Pancreas (tissue), 10 donors: ENCODE data around the gene DZIP1. TPM values are rescaled to one million over a fixed set of nuclear protein-coding genes. Genes with fewer than 3 reads are reported as not detected.

Experiments
- ATAC-seq, 4 donors: fragments of 200-7000 bp; cut with Tn5 transposase; one replicate each; pipeline versions ENCODE4 v1.8.0 to v1.9.1; 2020; ENCODE audit warnings: mild to moderate bottlenecking in 4 of 4, moderate library complexity in 4 of 4
- DNase-seq, 6 donors: peaks; one replicate each; pipeline ENCODE4 v3.0.0-alpha.2; 2020
- FAIRE-seq: peaks from 2 replicates; lab custom pipeline; 2012; peaks lifted over from hg19 to GRCh38; lab: Jason Lieb, UNC
- H3K27ac ChIP-seq, 4 donors: fragments of 200-600 bp; sonication (generic); 1 replicate in 3 of 4; 2 replicates in 1 of 4; pipeline versions ENCODE4 v1.5.0 to v1.8.0; 2020
- H3K27me3 ChIP-seq, 4 donors: fragments of 200-600 bp; one replicate each; pipeline ENCODE4 v1.8.0; 2021
- H3K36me3 ChIP-seq, 3 donors: fragments of 200-600 bp; sonication (generic) in 1 of 3; one replicate each; pipeline versions ENCODE4 v1.5.0 to v1.8.0; 2020 to 2021
- H3K4me1 ChIP-seq, 3 donors: fragments of 200-600 bp; one replicate each; pipeline ENCODE4 v1.8.0; 2021
- H3K4me3 ChIP-seq, 4 donors: fragments of 200-600 bp; sonication (generic) in 2 of 4; one replicate each; pipeline versions ENCODE4 v1.5.0 to v1.8.0; 2020 to 2021
- H3K9me3 ChIP-seq, 4 donors: fragments of 200-600 bp; one replicate each; pipeline ENCODE4 v1.8.0; 2021
- WGBS, 2 donors: extraction: QIAGEN DNeasy Blood & Tissue Kit; methylation state at CpG; one replicate each; pipeline ENCODE4 v1.1.7; 2013; 5-methylcytosine and 5-hydroxymethylcytosine counted together
- intact Hi-C, 3 donors: fragments of 100-400 bp; cut with DNase I; formaldehyde crosslinking; loops; one replicate each; pipeline versions ENCODE4 v1.11.1 to v1.14.2; 2022
- polyA plus RNA-seq, 2 donors: library from polyadenylated mRNA; stranded (reverse); fragments of 200-250 nt; gene quantifications; one replicate each; pipeline ENCODE4 v1.2.3, GENCODE V29; 2013
- total RNA-seq, 6 donors: library from RNA; stranded (reverse); fragmentation: NEBNext Ultra II Directional in 4 of 6; extraction: Animal tissue kit (Norgen Biotek cat#: 25700) in 4 of 6; gene quantifications; one replicate each; pipeline versions ENCODE4 v1.2.1 to v1.2.4, GENCODE V29; 2021 to 2023
- TF ChIP-seq, protein P1 (sequence below), 4 donors: fragments of 200-600 bp; sonication (generic) in 3 of 4; IDR thresholded peaks; one replicate each; pipeline versions ENCODE4 v1.5.0 to v1.8.0; 2021; ENCODE audit warnings: antibody characterized with exemption in 4 of 4
- donor health status: healthy with polysubstance abuse.
- donor health status: DM: no; HTN: no; CAD: no; lungs with moderate emphysema.
- donor health status: DM: no; HTN: no; CAD: no.
- donor health status: control.
- donor health status: control.
- donor health status: Bipolar disorder and iron deficiency.
- donor health status: DM: yes; HTN: yes; CAD: no.
- donor health status: DM: no; HTN: no; CAD: no.
- donor health status: DM: no; HTN: no; CAD: no.
- donor health status: DM: yes; HTN: yes; CAD: no.

Gene DZIP1
- total and polyA plus RNA-seq, 8 donors = 14.5 to 36.5 (median 20.6) TPM

DNA sequence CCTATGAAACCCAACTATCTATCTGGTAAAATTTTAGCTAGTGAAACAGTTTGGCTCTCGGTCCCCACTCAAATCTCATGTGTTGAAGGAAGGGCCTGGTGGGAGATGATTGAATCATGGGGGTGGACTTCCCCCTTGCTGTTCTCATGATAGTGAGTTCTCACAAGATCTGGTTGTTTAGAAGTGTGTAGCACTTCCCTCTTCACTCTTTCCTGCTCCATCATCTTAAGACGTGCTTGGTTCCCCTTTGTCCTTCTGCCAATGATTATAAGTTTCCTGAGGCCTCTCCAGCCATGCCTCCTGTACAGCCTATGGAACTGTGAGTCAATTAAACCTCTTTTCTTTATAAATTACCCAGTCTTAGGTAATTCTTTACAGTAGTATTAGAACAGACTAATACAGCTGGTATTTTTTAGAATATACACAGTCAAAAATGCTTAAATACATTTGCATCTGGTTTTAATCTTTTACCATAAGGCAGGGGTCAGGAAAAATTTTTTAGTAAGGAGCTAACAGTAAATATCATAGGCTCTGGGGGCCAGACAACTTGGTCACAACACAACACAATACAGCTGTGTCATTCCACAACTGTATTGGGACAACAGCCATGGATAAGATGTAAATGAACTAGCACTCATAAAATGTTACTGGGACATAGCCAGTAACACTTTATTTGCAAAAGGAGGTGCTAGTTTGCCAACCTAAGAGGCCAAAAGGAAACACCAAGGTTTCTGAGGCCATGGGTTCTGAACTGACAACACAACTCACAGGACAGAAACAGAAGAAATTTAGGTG is 24.3 kb downstream of the DZIP1 start:
- Histone ChIP-seq H3K4me3 (no peak overlapping the region), H3K36me3 (peaks cover 0 to 5% (median 0%) of the 10 kb centered on the region in 3 donors), H3K27me3 (no peaks in the 10 kb centered on the region), H3K9me3 (no peaks in the 10 kb centered on the region), H3K27ac (peak overlapping the region in 1 of 4 donors; percentile 30), H3K4me1 (peaks cover 7 to 13% (median 8%) of the 10 kb centered on the region in 3 donors)
- TF ChIP-seq, protein P1, sequence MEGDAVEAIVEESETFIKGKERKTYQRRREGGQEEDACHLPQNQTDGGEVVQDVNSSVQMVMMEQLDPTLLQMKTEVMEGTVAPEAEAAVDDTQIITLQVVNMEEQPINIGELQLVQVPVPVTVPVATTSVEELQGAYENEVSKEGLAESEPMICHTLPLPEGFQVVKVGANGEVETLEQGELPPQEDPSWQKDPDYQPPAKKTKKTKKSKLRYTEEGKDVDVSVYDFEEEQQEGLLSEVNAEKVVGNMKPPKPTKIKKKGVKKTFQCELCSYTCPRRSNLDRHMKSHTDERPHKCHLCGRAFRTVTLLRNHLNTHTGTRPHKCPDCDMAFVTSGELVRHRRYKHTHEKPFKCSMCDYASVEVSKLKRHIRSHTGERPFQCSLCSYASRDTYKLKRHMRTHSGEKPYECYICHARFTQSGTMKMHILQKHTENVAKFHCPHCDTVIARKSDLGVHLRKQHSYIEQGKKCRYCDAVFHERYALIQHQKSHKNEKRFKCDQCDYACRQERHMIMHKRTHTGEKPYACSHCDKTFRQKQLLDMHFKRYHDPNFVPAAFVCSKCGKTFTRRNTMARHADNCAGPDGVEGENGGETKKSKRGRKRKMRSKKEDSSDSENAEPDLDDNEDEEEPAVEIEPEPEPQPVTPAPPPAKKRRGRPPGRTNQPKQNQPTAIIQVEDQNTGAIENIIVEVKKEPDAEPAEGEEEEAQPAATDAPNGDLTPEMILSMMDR (IDR thresholded peaks at IDR 0.05) = no peak
- 86 to 91% methylated on average over 2 of the region's 2 CpGs for WGBS, 2 donors
- DNase-seq = no peak
- peak in 1 of 4 donors; percentile 25 for ATAC-seq
- no peak for FAIRE-seq
- intact Hi-C loops = loop anchor here in 2 of 3 donors (10.0 kb wide), 2 partner anchors 205 to 215 kb away; no protein-coding TSS in a partner anchor

DNA sequence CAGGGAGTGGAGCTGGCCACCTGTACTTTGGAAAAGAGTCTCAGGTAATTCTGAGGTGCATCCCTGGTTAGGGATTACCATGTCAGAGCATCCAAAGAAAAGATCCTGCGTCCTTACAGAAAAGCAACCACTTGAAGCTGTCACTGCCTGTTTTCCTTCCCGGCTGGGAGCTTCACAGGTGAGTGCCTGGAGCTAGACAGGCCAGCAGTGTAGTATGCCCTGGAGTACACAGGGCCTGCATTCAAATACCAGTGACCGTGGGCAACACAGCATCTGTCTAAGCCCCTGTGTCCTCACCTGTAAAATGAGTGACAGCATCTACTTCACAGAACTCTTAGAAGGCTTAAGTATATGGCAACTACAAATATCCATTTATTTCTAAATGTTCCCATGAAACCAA is 29.0 kb downstream of the DZIP1 start:
- no peaks in the 10 kb centered on the region for H3K9me3 ChIP-seq

DNA sequence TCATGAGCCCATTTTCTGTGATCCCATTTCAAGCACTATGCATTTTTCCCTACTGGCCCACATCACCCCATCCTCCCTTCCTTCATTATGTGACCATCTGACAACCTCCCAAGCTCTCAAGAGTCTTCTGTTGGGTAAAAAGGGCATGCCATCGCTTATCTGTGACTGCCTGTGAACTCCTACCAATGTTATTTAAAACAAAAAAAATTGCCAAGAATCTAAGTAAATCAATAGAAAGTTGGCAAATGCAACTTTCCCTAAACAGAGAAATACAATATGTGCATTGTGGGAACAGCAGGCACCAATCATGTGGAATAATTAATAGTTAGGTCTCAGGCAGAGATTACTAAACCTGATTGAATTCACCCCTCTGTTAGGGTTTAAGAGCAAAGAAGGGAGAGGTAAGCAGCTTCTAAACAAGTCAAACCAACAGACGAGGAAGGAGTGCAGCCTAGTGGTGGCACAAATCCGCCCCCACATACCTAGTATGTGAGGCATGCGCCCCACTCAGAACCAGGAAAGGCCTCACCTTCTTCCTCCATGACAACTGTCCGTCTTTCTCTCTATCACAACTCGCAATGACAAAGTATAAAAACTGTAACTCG is 29.8 kb downstream of the DZIP1 start:
- no peak overlapping the region for H3K4me3 ChIP-seq
- FAIRE-seq = no peak
- H3K4me1 ChIP-seq = peaks cover 6 to 22% (median 14%) of the 10 kb centered on the region in 3 donors
- peaks cover 0 to 10% (median 0%) of the 10 kb centered on the region in 3 donors for H3K36me3 ChIP-seq
- no peaks in the 10 kb centered on the region for H3K27me3 ChIP-seq
- TF ChIP-seq, protein P1 (IDR thresholded peaks at IDR 0.05) = peak in 1 of 4 donors; percentile 6
- peak in 4 of 6 donors; percentile 40 to 59 (median 52) for DNase-seq
- peak overlapping the region; percentile 57 to 83 (median 76) for H3K27ac ChIP-seq
- intact Hi-C loops = no loop called here
- no peaks in the 10 kb centered on the region for H3K9me3 ChIP-seq
- WGBS, 2 donors = 25 to 27% methylated on average over 7 of the region's 7 CpGs
- peak; percentile 81 to 92 (median 90) for ATAC-seq

More for the DNA sequence above, 29.0 kb downstream of the DZIP1 start:
- Histone ChIP-seq H3K27ac (peak overlapping the region; percentile 57 to 83 (median 76)), H3K27me3 (no peaks in the 10 kb centered on the region), H3K4me1 (peaks cover 6 to 22% (median 14%) of the 10 kb centered on the region in 3 donors), H3K36me3 (peaks cover 0 to 9% (median 0%) of the 10 kb centered on the region in 3 donors), H3K4me3 (no peak overlapping the region)
- 29 to 32% methylated on average over 3 of the region's 3 CpGs for WGBS, 2 donors
- intact Hi-C loops = no loop called here
- TF ChIP-seq, protein P1 (IDR thresholded peaks at IDR 0.05) = no peak
- ATAC-seq (peak; percentile 25 to 67 (median 57)), DNase-seq (no peak), FAIRE-seq (no peak)

DNA sequence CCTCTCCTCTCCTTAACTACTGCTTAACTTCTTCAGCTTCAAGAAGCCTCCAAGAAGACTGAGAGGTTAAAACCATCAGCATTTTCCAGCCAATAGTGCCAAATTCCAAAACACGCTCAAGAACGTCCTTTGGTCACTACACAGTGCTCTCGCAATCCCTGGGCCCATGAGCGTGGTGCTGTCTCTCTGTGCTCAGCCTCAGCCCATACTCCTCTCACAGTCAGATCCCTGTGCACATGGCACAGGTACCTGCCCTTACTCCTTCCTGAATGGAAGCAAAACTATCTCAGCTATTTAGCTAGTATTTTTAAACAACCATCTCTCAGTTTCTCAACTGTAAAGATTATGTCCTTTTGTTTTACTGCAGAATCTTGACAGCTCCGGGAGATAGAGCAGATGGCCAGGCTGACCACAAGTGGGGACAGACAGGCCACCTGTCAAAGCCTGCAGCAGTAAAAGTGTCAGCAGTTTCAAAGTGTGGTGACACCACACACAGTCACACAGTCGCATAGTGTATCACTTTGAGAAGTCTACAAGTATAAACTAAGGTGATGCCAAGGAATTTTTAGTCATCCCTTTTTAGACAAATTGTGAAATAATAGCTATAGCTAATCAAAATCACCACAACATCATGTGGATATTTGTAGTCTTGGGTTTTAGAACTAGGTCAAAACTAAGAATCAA is 35.7 kb downstream of the DZIP1 start:
- Histone ChIP-seq H3K27ac (no peak overlapping the region), H3K9me3 (no peaks in the 10 kb centered on the region), H3K27me3 (no peaks in the 10 kb centered on the region), H3K4me3 (no peak overlapping the region), H3K4me1 (peaks cover 7 to 29% (median 25%) of the 10 kb centered on the region in 3 donors), H3K36me3 (peaks cover 0 to 10% (median 0%) of the 10 kb centered on the region in 3 donors)
- FAIRE-seq = no peak
- TF ChIP-seq, protein P1 (IDR thresholded peaks at IDR 0.05) = no peak
- DNase-seq = no peak
- ATAC-seq = no peak
- 53 to 55% methylated on average over 6 of the region's 6 CpGs for WGBS, 2 donors
- intact Hi-C loops = no loop called here
